GM12891 (cell line): Measurements from ENCODE around the gene MSRB2.
A peak's percentile ranks its signal among the peaks of the same experiment; 100 is the strongest.

ENCODE experiments used
- DNase-seq: peaks from one replicate; pipeline ENCODE4 v3.0.0; 2011; ENCODE audit warnings: low spot score; ENCODE audit not compliant: insufficient read length
- FAIRE-seq: peaks from 2 replicates; lab custom pipeline; 2011; peaks lifted over from hg19 to GRCh38; lab: Jason Lieb, UNC
- PAX5 ChIP-seq: IDR thresholded peaks from 2 replicates; pipeline ENCODE4 v1.6.1; 2011; ENCODE audit warnings: low read length, moderate library complexity, mild to moderate bottlenecking; ENCODE audit not compliant: insufficient read depth, severe bottlenecking
- POLR2A ChIP-seq: IDR thresholded peaks from 2 replicates; pipeline ENCODE4 v1.6.1; 2011; ENCODE audit warnings: low read depth, low read length, control low read depth
- POLR2AphosphoS5 ChIP-seq: IDR thresholded peaks from 2 replicates; pipeline ENCODE4 v1.6.1; 2011; ENCODE audit warnings: low read depth, low read length, control low read depth
- POU2F2 ChIP-seq: IDR thresholded peaks from 2 replicates; pipeline ENCODE4 v1.6.1; 2011; ENCODE audit warnings: low read depth, mild to moderate bottlenecking, control low read depth, low read length, moderate library complexity
- SPI1 ChIP-seq: IDR thresholded peaks from 2 replicates; pipeline ENCODE4 v1.6.1; 2011; ENCODE audit warnings: low read depth, low read length, control low read depth
- TAF1 ChIP-seq: IDR thresholded peaks from 2 replicates; pipeline ENCODE4 v1.6.1; 2011; ENCODE audit warnings: low read depth, low read length, control low read depth

Gene MSRB2

GRCh38 chr10:23147035-23147434 lies 51.7 kb downstream of the MSRB2 start:
- no peak for FAIRE-seq
- no peak for DNase-seq
- TF ChIP-seq TAF1 (no peak), PAX5 (no peak), SPI1 (no peak), POLR2A (no peak), POU2F2 (no peak), POLR2AphosphoS5 (no peak)

- no peak for DNase-seq
- TF ChIP-seq POLR2A = no peak
- TF ChIP-seq SPI1 = no peak
- no peak for TF ChIP-seq PAX5
- TF ChIP-seq POU2F2 = no peak
- TF ChIP-seq POLR2AphosphoS5 = no peak
- no peak for TF ChIP-seq TAF1
- FAIRE-seq = no peak
Measured at GRCh38 chr10:23148214-23148613, 52.8 kb downstream of the MSRB2 start.

- FAIRE-seq = no peak
- TF ChIP-seq POLR2A (no peak), TAF1 (no peak), SPI1 (no peak)
Measured at GRCh38 chr10:23150091-23150490, 54.7 kb downstream of the MSRB2 start.

GRCh38 chr10:23150610-23151009 lies 55.2 kb downstream of the MSRB2 start:
- FAIRE-seq (no peak), DNase-seq (no peak)
- no peak for TF ChIP-seq SPI1
- no peak for TF ChIP-seq PAX5
- TF ChIP-seq POLR2A = no peak

More at GRCh38 chr10:23150091-23150490, 54.7 kb downstream of the MSRB2 start:
- no peak for DNase-seq

- no peak for FAIRE-seq
- no peak for DNase-seq
- TF ChIP-seq POLR2A = no peak
- TF ChIP-seq SPI1 = no peak
- no peak for TF ChIP-seq POU2F2
- no peak for TF ChIP-seq POLR2AphosphoS5
- no peak for TF ChIP-seq TAF1
- no peak for TF ChIP-seq PAX5
Measured at GRCh38 chr10:23151071-23151470, 55.7 kb downstream of the MSRB2 start.

- no peak for FAIRE-seq
- TF ChIP-seq TAF1 = no peak
- DNase-seq = no peak
Measured at GRCh38 chr10:23155169-23155568, 59.8 kb downstream of the MSRB2 start.

GRCh38 chr10:23156447-23157150 lies 61.2 kb downstream of the MSRB2 start:
- FAIRE-seq = no peak
- no peak for DNase-seq
- no peak for TF ChIP-seq POLR2A
- no peak for TF ChIP-seq POLR2AphosphoS5
- no peak for TF ChIP-seq POU2F2
- no peak for TF ChIP-seq TAF1
- TF ChIP-seq PAX5 = no peak
- TF ChIP-seq SPI1 = no peak

GRCh38 chr10:23157239-23157681 lies 61.9 kb downstream of the MSRB2 start:
- peak; percentile 16 for FAIRE-seq
- no peak for TF ChIP-seq POLR2A
- 0 out of 2 replicates have a peak, but pooled peaks have one; percentile 19 for TF ChIP-seq TAF1
- TF ChIP-seq POLR2AphosphoS5 = no peak
- TF ChIP-seq POU2F2 = peak; percentile 11; the same call in 1 of the 2 replicates
- no peak for TF ChIP-seq PAX5
- DNase-seq = no peak

- FAIRE-seq (peak; percentile 20), DNase-seq (no peak)
- TF ChIP-seq POLR2AphosphoS5 (no peak), POU2F2 (no peak), POLR2A (no peak), SPI1 (no peak), PAX5 (no peak), TAF1 (no peak)
Measured at GRCh38 chr10:23157691-23158369, 62.5 kb downstream of the MSRB2 start.

- peak; percentile 41 for FAIRE-seq
- DNase-seq = peak; percentile 53
- TF ChIP-seq POLR2AphosphoS5 = no peak
- TF ChIP-seq TAF1 = no peak
- no peak for TF ChIP-seq POU2F2
- no peak for TF ChIP-seq SPI1
- TF ChIP-seq PAX5 = no peak
- no peak for TF ChIP-seq POLR2A
Measured at GRCh38 chr10:23158370-23158769, 63.0 kb downstream of the MSRB2 start.
